Measurements from ENCODE around the gene ZBTB40. TPM values are rescaled to one million over a fixed set of nuclear protein-coding genes. Genes with fewer than 3 reads are reported as not detected.

The ZBTB40 gene
- polyA plus RNA-seq, 1 of the 3 experiments (the other 2 are of a cell fraction), result 5.0 TPM

DNA sequence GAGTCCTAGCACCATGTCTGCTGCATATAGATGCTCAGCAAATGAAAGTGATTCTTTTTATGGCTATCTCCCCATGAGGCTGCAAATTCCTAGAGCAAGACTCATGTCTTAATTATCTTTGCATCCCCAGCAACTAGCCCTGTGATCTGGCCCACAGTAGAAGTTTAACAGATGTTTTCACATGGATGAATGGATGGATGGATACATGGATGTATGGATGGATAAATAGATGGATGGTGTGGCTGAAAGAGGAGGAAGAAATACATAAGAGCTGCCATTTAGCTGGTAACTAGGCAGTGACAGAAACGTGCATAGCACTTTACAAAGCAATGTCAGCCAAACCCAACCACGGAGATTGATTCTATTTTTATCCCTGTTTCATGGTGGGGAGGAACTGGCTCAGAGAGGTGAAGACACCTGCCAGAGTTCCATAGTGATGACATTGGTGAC is 32.7 kb upstream of the ZBTB40 start:
- Histone ChIP-seq H3F3A (replicated peaks; ENCODE audit: insufficient read depth) (no peaks in the 10 kb centered on the region), H3K27me3 (ENCODE audit: insufficient read depth) (no peaks in the 10 kb centered on the region), H3K36me3 (replicated peaks in 1 of 2; ENCODE audit: control insufficient read depth in 1 of 2, insufficient read depth in 2 of 2, low read length in 1 of 2) (no peaks in the 10 kb centered on the region), H3K27ac (ENCODE audit: low read depth in 2 of 2, low read length in 1 of 2) (no peak overlapping the region), H3K79me2 (ENCODE audit: insufficient read depth) (no peaks in the 10 kb centered on the region), H3K4me3 (ENCODE audit: low read depth in 2 of 2, low read length in 1 of 2) (no peak overlapping the region), H3K9me3 (no peaks in the 10 kb centered on the region), H3K4me2 (0 out of 2 replicates have a peak overlapping the region, but pooled peaks have one; percentile 28), H4K20me1 (ENCODE audit: insufficient read depth) (no peaks in the 10 kb centered on the region), H3K9ac (no peak overlapping the region), H3K9me2 (no peaks in the 10 kb centered on the region), H2AFZ (ENCODE audit: low read depth) (no peak overlapping the region), H3K4me1 (ENCODE audit: control insufficient read depth in 1 of 2, insufficient read depth in 2 of 2, low read depth in 1 of 2, low read length in 1 of 2) (peaks cover 7 to 11% of the 10 kb centered on the region in 2 experiments; a peak in 2 of 4 replicates)
- POLR2A ChIA-PET, result no interaction called here
- no peak for DNase-seq
- TF ChIP-seq, protein P1, sequence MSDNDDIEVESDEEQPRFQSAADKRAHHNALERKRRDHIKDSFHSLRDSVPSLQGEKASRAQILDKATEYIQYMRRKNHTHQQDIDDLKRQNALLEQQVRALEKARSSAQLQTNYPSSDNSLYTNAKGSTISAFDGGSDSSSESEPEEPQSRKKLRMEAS (IDR thresholded peaks at IDR 0.05; ENCODE audit: low read depth), result no peak
- 0% methylated on average over 2 of the region's 2 CpGs for WGBS (ENCODE audit: low lambda C conversion rate)
- CTCF ChIA-PET, result interaction anchor here (2.3 to 12.2 kb wide), 8 partner anchors 10 to 289 kb away, joined by 6 to 176 read pairs (median 14); partner anchors contain the start of gene C1QC

DNA sequence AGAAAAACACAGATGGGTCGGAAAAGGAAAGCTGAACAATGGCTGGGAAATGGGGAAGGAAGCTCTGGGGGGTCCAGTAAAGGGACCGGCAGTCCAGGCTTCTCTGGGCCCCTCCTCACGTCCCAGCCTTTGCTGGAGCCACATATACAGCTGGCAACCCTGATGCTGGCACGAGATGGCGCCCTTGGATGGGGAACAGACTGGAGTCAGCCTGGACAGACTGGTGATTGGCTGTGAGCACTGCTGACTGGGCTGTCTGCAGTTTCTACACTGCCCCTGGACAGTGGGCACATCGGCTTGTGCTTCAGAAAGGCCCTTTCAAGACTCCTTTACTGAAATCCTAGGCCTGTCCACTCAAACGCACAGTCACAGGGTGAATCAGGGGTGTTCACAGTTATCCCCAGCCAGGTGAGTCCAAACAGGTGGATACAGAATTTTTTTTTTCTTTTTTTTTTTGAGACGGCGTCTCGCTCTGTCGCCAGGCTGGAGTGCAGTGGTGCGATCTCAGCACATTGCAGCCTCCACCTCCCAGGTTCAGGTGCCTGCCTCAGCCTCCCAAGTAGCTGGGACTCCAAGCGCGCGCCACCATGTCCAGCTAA is 31.1 kb upstream of the ZBTB40 start:
- Histone ChIP-seq H3K36me3 (replicated peaks in 1 of 2; ENCODE audit: control insufficient read depth in 1 of 2, insufficient read depth in 2 of 2, low read length in 1 of 2) (no peaks in the 10 kb centered on the region), H3K9me2 (no peaks in the 10 kb centered on the region), H3K9me3 (no peaks in the 10 kb centered on the region), H3K4me2 (no peak overlapping the region), H2AFZ (ENCODE audit: low read depth) (no peak overlapping the region), H3K27ac (ENCODE audit: low read depth in 2 of 2, low read length in 1 of 2) (no peak overlapping the region), H3F3A (replicated peaks; ENCODE audit: insufficient read depth) (no peaks in the 10 kb centered on the region), H3K27me3 (ENCODE audit: insufficient read depth) (no peaks in the 10 kb centered on the region; the same call in 1 of the 2 replicates), H3K4me3 (ENCODE audit: low read depth in 2 of 2, low read length in 1 of 2) (no peak overlapping the region; a peak in 1 of 4 replicates), H3K4me1 (ENCODE audit: control insufficient read depth in 1 of 2, insufficient read depth in 2 of 2, low read depth in 1 of 2, low read length in 1 of 2) (peaks cover 4 to 7% of the 10 kb centered on the region in 2 experiments; a peak in 2 of 4 replicates), H4K20me1 (ENCODE audit: insufficient read depth) (no peaks in the 10 kb centered on the region), H3K9ac (no peak overlapping the region), H3K79me2 (ENCODE audit: insufficient read depth) (no peaks in the 10 kb centered on the region)
- peak; percentile 90 for DNase-seq
- POLR2A ChIA-PET, result interaction anchor here (0.6 kb wide), 1 partner anchor 643 kb away, joined by 3 read pairs; no protein-coding TSS in a partner anchor
- 57% methylated on average over 12 of the region's 15 CpGs for WGBS (ENCODE audit: low lambda C conversion rate)
- CTCF ChIA-PET, result interaction anchor here (0.6 to 7.0 kb wide), 55 partner anchors 10 to 510 kb away, joined by 3 to 176 read pairs (median 4); partner anchors contain the start of genes C1QA, C1QB, C1QC and WNT4
- TF ChIP-seq JUND (IDR thresholded peaks at IDR 0.05), result no peak
- no peak for TF ChIP-seq TAF1 (IDR thresholded peaks at IDR 0.05; ENCODE audit: borderline replicate concordance, low read depth, low read length)
- TF ChIP-seq, protein P2, sequence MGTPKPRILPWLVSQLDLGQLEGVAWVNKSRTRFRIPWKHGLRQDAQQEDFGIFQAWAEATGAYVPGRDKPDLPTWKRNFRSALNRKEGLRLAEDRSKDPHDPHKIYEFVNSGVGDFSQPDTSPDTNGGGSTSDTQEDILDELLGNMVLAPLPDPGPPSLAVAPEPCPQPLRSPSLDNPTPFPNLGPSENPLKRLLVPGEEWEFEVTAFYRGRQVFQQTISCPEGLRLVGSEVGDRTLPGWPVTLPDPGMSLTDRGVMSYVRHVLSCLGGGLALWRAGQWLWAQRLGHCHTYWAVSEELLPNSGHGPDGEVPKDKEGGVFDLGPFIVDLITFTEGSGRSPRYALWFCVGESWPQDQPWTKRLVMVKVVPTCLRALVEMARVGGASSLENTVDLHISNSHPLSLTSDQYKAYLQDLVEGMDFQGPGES (IDR thresholded peaks at IDR 0.05; ENCODE audit: low read depth, low read length), result no peak
- no peak for TF ChIP-seq TEAD4 (IDR thresholded peaks at IDR 0.05; ENCODE audit: borderline replicate concordance, insufficient read depth)
- no peak for TF ChIP-seq RXRA (IDR thresholded peaks at IDR 0.05; ENCODE audit: borderline replicate concordance, low read depth)
- TF ChIP-seq, protein P3, sequence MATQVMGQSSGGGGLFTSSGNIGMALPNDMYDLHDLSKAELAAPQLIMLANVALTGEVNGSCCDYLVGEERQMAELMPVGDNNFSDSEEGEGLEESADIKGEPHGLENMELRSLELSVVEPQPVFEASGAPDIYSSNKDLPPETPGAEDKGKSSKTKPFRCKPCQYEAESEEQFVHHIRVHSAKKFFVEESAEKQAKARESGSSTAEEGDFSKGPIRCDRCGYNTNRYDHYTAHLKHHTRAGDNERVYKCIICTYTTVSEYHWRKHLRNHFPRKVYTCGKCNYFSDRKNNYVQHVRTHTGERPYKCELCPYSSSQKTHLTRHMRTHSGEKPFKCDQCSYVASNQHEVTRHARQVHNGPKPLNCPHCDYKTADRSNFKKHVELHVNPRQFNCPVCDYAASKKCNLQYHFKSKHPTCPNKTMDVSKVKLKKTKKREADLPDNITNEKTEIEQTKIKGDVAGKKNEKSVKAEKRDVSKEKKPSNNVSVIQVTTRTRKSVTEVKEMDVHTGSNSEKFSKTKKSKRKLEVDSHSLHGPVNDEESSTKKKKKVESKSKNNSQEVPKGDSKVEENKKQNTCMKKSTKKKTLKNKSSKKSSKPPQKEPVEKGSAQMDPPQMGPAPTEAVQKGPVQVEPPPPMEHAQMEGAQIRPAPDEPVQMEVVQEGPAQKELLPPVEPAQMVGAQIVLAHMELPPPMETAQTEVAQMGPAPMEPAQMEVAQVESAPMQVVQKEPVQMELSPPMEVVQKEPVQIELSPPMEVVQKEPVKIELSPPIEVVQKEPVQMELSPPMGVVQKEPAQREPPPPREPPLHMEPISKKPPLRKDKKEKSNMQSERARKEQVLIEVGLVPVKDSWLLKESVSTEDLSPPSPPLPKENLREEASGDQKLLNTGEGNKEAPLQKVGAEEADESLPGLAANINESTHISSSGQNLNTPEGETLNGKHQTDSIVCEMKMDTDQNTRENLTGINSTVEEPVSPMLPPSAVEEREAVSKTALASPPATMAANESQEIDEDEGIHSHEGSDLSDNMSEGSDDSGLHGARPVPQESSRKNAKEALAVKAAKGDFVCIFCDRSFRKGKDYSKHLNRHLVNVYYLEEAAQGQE (IDR thresholded peaks at IDR 0.05; ENCODE audit: low read depth, low read length), result no peak
- TF ChIP-seq GABPA (IDR thresholded peaks at IDR 0.05; ENCODE audit: low read depth), result no peak
- TF ChIP-seq TCF12 (IDR thresholded peaks at IDR 0.05), result no peak
- TF ChIP-seq CHD2 (IDR thresholded peaks at IDR 0.05; ENCODE audit: low read length, partially characterized antibody), result peak; percentile 40
- TF ChIP-seq NRF1 (IDR thresholded peaks at IDR 0.05; ENCODE audit: low read depth, low read length), result 0 out of 2 replicates have a peak, but pooled peaks have one; percentile 28
- TF ChIP-seq MXI1 (IDR thresholded peaks at IDR 0.05; ENCODE audit: low read depth, low read length), result no peak
- TF ChIP-seq RAD21 (IDR thresholded peaks at IDR 0.05; ENCODE audit: low read length), result peak; percentile 99
- TF ChIP-seq, protein P4, sequence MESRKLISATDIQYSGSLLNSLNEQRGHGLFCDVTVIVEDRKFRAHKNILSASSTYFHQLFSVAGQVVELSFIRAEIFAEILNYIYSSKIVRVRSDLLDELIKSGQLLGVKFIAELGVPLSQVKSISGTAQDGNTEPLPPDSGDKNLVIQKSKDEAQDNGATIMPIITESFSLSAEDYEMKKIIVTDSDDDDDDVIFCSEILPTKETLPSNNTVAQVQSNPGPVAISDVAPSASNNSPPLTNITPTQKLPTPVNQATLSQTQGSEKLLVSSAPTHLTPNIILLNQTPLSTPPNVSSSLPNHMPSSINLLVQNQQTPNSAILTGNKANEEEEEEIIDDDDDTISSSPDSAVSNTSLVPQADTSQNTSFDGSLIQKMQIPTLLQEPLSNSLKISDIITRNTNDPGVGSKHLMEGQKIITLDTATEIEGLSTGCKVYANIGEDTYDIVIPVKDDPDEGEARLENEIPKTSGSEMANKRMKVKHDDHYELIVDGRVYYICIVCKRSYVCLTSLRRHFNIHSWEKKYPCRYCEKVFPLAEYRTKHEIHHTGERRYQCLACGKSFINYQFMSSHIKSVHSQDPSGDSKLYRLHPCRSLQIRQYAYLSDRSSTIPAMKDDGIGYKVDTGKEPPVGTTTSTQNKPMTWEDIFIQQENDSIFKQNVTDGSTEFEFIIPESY (IDR thresholded peaks at IDR 0.05; ENCODE audit: borderline replicate concordance, low read depth), result no peak
- no peak for TF ChIP-seq EZH2phosphoT487 (IDR thresholded peaks at IDR 0.05; ENCODE audit: borderline replicate concordance, low read depth)
- TF ChIP-seq, protein P5, sequence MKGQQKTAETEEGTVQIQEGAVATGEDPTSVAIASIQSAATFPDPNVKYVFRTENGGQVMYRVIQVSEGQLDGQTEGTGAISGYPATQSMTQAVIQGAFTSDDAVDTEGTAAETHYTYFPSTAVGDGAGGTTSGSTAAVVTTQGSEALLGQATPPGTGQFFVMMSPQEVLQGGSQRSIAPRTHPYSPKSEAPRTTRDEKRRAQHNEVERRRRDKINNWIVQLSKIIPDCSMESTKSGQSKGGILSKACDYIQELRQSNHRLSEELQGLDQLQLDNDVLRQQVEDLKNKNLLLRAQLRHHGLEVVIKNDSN (IDR thresholded peaks at IDR 0.05; ENCODE audit: borderline replicate concordance, low read depth), result no peak
- peak; percentile 100 for TF ChIP-seq SMC3 (IDR thresholded peaks at IDR 0.05; ENCODE audit: low read depth, low read length)
